SH-SY5Y (cell line): ENCODE data around the gene STXBP6.

ENCODE experiments used
- GATA2 ChIP-seq: IDR thresholded peaks from 2 replicates; pipeline ENCODE4 v1.6.1; 2011; ENCODE audit warnings: mild to moderate bottlenecking, low read depth, low read length
- GATA3 ChIP-seq: IDR thresholded peaks from 2 replicates; pipeline ENCODE4 v1.6.1; 2011; ENCODE audit warnings: low read depth, mild to moderate bottlenecking, low read length, moderate library complexity

DNA sequence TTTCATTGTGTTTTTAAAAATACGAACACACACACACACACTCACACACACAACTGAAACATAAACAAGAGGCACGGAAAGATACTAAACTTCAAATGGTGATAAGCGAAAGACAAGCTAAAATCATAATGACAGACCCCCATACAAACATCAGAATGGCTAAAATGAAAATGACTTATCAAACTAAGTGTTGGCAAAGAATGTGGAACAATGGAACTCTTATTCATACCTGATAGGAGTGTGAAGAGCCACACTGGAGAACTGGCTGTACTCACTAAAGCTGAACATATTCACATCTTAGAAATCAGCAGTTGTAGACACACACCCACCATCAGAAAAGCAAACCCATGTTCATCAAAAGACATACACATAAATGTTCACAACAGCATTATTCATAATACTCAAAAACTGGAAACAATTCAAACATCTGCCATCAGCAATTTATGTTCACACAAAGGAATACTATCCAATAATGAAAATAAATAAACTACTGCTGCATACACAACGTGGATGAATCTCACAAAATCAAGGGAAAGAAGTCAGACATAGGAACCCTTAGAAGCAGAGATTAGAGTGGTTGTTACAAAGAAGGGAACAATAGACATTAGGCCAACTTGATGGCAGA is 11.8 kb downstream of the STXBP6 start:
- TF ChIP-seq GATA2, result no peak
- no peak for TF ChIP-seq GATA3
